GM21576 (cell line): ENCODE results near the gene TDRD9.
"Not testable (repeated sequence)": the region's sequence is repeated elsewhere in the genome, so short reads cannot be mapped to it uniquely, and the experiment has no call there.

Source experiments
- ATAC-seq: cut with Tn5 transposase; IDR thresholded peaks from one replicate; pipeline ENCODE4 v1.9.1; 2021; ENCODE audit warnings: mild to moderate bottlenecking, moderate library complexity; ENCODE audit not compliant: unreplicated experiment

TDRD9 gene, protein sequence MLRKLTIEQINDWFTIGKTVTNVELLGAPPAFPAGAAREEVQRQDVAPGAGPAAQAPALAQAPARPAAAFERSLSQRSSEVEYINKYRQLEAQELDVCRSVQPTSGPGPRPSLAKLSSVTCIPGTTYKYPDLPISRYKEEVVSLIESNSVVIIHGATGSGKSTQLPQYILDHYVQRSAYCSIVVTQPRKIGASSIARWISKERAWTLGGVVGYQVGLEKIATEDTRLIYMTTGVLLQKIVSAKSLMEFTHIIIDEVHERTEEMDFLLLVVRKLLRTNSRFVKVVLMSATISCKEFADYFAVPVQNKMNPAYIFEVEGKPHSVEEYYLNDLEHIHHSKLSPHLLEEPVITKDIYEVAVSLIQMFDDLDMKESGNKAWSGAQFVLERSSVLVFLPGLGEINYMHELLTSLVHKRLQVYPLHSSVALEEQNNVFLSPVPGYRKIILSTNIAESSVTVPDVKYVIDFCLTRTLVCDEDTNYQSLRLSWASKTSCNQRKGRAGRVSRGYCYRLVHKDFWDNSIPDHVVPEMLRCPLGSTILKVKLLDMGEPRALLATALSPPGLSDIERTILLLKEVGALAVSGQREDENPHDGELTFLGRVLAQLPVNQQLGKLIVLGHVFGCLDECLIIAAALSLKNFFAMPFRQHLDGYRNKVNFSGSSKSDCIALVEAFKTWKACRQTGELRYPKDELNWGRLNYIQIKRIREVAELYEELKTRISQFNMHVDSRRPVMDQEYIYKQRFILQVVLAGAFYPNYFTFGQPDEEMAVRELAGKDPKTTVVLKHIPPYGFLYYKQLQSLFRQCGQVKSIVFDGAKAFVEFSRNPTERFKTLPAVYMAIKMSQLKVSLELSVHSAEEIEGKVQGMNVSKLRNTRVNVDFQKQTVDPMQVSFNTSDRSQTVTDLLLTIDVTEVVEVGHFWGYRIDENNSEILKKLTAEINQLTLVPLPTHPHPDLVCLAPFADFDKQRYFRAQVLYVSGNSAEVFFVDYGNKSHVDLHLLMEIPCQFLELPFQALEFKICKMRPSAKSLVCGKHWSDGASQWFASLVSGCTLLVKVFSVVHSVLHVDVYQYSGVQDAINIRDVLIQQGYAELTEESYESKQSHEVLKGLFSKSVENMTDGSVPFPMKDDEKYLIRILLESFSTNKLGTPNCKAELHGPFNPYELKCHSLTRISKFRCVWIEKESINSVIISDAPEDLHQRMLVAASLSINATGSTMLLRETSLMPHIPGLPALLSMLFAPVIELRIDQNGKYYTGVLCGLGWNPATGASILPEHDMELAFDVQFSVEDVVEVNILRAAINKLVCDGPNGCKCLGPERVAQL (N-terminal part only)

DNA sequence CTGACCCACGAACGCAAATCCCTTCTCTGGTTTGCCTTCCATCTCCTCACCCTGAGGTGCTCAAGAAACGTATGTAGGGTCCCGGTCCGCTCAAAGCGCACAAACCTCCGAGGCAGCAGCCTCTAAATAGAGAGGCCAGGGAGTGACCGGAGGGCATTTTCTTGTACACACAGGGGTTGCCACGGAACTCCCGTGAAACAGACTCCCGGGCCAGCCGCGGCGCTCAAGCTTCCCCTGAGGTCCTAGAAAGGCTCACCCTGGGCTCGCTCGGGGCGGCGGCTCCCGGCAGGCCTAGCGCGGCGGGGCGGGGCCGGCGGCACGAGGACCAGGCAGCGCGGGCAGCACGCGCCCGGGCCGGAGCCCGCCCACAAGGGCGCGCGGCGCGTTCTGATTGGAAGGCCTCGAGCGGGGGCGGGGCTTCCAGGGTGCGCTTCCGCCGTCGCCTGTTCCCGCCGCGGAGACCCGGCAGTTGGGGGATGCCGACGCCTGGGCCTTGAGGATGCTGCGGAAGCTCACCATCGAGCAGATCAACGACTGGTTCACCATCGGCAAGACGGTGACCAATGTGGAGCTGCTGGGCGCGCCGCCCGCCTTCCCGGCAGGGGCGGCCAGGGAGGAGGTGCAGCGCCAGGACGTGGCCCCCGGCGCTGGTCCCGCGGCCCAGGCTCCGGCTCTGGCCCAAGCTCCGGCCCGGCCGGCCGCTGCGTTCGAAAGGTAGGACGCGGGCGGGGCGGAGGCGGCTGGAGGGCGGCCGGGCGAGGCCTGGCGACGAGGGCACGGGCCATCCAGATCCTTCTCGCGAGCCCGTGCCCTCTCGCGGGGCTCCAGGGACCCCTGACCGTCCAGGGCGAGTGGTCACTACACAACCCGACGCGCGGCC is at the start of gene TDRD9:
TSS of gene TDRD9 (plus strand) at position 446 of the 880 bp plus-strand sequence. CDS start at position 500, 54 bp downstream.
- ATAC-seq: no peak

DNA sequence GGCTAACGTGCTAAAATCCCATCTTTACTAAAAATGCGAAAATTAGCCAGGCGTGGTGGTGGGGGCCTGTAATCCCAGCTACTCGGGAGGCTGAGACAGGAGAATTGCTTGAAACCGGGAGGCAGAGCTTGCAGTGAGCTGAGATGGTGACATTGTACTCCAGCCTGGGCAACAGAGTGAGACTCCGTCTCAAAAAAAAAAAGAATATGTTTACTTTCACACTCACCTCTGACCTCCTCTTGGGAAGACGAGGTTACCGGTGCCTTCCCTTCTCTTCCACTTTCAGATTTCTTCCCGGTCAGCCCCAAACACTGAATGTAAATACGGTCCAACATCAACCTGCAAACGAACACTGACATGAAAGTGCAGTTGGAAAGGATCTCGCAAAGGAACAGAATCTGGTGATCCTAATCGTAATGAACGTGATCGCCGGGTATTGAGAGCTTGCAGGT is 49.1 kb upstream of the TDRD9 start:
- ATAC-seq: no peak

DNA sequence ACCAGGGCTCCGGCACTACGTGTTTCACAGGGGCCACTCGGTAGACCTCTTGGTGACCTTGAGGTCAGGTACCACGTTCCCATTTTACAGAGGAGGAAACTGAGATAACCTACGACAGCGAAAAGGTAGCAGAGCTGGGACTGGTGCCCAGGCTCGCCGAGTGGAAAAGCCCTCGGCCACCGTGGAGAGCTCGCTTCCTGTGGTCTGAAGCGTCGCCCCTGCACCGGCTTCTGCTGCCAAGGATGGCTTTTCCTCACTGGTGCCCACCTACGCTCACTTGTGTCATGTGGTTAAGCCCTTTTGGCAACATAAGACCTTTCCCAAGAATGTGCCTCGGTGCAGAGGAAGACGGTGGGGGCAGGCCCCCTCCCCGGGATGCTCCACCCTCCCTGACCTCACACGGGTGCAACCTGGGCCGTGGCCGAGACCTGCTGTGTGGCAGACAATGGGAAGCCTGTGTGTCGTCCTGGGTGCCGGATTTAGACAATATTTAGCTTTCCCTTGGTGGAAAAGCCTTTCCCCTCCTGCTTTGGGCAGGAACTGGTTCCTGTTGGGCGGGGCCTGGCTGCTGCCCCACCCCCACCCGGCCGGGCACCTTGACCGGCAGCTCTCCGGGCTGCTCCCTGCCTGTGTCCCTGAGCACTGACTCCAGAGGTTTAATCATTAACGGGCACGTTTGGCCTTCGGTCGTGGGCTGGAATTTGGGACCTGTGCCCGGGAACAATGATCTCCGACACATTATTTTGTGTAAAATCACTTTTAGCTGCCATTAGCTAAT is 48.5 kb upstream of the TDRD9 start:
- ATAC-seq: no peak

DNA sequence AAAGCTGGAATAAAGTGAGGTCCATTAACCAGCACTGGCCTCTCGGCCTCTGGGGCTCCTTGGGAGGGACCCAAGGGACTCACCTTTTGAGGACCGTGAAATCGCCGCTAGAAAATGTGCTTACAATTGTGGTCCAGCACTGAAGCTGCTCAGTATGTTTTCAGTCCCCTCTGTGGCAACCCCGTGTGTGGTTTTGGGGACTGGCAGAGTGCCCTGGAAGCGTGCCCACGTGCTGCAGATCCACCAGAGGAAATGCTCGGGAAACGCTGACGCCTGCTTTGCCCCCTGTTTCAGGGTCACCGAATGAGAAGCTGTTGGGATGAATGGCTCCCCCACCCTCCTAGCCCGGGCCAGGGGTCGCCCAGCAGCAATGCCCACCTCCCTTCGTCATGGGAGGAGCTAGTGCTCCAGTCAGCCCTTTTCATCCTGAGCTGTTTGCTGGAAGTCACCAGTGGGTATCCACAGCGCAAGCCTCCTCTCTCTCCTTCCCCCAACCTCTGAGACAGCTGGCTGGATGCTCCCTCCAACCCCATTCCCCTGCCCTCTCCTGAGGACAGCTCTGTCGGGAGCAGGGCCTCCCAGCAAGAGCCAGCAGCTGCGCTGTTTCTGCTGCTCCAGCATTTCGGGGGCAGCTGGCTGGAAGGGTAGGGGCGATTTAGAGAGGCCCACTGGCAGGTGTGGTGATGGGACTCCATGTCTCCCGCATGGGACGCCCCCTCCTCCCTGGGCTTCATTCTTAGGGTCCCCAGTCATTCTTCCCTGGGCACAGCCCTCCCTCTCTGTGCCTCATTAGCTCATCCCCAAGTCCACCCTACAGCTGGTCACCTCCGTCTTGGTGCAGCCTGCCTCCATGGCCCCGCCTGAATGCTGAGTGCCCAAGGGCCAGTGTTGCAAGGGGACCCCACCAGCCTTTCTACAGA is 47.6 kb upstream of the TDRD9 start:
- no peak for ATAC-seq

DNA sequence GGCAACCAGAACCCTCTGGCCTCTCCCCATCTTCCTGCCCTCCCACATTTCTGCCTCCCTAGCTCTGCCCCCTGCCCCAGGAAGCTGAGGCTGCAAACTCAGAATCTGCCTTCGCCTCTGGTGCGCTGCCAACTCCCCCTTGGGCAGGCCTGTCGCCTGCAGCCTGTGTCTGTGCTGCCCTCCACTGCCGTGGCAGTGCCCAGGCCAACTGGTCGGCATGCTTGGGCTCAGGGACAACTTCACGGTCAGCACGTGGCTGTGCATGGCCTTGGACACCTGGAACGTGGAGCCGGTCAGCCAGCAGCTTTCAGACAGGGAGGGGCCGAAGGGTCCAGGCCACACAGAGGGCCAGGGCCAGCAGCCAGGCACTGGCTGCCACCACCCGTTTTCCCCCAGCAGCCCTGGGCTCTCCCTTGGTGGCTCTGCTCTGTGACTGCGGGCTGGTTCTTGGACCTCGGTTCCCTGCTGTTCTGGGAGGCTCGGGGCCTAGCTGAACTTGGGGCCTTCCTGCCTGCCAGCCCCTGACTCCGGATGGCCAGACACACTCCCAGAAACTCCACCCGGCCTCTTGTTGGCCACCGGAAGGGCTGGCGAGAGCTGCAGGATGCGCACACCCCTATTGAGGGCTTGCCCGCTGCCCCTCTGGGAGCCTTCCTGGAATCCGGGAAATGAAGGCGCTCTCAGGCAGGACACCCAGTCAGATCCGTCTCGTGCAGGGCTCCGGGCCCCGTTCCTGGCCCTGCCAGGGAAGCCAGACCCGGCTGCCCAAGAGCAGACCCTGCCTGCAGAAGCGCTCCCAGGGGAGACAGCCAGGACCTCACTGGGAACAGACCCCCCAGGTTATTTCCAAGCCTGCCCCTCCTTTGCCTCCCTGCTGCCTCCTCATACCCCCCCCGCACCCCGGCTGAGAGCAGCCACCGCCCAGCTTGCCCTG is 46.7 kb upstream of the TDRD9 start:
- no peak for ATAC-seq

DNA sequence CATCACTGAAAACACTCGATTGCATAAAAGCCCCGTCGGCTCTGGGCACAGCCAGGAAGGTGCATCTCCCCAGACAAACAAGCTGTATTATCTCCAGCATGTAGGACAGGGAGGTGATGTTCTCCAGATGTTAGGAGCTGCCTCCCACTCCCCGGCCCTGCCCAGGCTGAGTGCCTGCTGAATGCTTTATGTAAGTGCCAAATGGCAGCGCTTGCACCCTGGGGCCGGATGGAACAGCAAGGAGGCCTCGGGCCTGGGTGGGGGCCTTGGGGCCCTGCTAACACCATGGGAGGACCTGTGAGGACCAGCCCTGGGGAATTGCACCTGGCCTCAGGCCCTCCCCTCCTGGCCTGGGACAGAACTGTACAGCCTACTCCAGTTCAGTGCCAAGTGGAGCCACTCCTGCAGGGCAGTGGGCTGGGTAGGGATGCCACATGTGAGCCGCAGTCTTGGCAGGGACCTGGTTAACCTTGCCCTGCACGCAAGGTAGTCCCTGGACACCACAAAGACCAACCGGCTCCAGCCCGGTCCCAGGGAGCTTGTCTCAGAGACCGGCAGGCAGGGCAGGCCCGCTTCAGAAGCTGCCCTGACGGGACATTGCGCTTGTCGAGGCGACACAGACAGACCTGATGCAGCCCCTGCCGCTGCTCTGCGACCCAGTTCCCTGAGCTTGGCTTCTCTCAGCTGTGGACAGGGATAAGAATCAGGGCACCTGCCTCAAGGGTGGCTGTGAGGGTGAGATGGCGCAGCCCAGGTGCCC is 45.6 kb upstream of the TDRD9 start:
- ATAC-seq: no peak

DNA sequence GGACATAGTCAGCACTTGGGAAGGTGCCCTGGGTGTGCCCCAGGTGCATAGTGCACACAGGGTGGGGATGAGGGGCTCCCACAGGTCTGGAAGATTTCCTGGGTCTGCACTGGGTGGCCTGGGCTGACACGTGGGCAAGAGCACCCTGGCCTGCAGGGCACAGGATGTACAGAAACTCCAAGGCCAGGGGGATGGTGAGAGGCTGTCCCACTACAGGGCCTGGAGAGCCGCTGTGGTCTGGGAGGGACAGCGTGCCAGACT is 45.1 kb upstream of the TDRD9 start:
- no peak for ATAC-seq

DNA sequence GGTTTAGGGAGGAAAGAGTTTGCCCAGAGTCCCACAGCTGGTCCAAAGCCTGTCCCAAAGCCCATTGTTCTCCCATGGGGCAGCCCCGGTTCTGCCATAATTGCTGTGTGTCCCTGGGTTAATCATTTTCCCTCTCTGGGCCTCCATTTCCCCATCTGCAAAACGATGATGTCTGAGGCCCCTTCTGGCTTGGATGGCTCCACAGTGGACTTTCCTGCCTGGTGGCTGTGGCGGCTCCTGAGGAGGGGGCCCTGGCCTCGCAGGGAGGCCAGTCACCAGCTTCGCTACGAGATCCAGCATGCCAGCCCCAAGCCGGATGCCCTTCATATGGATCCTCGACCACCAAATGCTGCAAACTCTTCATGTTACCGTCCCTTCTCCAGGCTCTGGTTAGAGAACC is 43.4 kb upstream of the TDRD9 start:
- no peak for ATAC-seq

DNA sequence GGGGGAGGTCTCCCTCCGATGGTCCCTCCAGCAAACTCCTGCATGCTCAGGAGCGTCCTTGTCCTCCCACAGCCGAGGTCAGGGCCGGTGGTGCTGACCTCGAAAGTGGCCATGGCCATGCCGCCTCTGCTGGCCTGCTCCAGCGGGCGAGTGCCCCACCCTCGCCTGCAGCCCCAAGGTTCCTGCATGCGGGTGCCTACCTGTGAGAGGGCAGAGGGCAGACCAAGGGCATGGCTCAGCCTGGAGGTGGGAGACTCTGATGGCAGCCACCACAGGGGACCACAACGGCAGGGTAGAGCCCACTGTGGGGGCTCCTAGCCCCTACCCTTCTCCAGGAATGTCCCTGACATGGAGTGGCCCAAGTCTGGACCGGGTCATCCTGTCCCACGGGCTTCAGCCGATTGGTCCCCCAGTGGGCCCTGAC is 42.7 kb upstream of the TDRD9 start:
- ATAC-seq: no peak

DNA sequence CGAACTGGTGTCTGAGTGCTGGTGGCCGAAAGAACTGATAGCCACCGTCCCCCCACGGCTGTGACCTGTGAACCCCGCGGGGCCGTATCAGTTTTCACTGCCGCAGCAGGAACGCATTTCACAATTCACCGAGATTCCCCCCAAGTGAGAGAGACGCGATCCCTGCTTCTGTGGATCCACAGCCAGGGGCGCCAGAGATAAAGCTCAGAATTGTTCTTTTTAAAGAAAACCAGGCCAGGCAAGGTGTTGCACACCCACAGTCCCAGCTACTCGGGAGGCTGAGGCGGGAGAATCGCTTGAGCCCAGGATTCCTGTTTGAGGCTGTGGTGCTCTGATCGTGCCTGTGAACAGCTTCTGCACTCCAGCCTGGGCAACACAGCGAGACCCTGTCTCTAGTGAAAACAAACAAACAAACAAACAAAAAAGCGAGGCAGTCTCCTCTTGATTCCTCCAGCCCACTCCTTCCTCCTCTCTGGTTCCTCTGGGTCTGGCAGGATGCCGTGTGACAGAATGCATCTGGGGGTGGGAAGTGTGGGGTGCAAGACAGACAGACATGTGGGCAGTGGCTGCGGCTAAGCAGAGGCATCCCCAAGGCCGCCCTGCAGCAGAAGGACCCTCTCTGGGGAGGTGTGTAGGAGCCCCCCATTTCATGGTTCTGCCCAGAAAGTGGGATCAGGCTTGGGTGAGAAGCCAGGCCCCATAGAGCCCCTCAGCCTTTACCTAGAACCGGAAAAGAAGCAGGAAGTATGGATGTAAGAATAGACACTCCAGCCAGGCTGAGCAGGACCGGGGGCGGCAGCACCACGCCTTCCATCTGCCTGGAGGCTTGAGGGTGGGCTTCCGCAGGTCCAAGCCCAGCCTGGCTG is 41.7 kb upstream of the TDRD9 start:
- no peak for ATAC-seq

DNA sequence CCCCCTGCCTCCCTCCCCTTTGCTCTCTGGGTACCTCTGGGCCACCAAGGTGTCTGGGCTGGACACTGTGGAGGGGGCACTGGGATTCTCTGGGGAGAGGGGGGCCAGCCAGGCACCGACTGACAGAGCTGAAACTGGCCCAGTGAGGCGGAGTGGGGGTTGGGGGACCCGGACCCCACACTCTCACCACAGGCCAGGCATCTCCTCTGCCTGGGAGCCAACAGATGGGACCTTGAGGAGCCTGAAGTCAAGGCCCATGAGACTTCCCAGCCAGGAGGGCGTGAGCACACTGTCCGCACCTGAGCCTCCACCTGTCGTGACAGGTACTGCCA is 41.1 kb upstream of the TDRD9 start:
- ATAC-seq: no peak

DNA sequence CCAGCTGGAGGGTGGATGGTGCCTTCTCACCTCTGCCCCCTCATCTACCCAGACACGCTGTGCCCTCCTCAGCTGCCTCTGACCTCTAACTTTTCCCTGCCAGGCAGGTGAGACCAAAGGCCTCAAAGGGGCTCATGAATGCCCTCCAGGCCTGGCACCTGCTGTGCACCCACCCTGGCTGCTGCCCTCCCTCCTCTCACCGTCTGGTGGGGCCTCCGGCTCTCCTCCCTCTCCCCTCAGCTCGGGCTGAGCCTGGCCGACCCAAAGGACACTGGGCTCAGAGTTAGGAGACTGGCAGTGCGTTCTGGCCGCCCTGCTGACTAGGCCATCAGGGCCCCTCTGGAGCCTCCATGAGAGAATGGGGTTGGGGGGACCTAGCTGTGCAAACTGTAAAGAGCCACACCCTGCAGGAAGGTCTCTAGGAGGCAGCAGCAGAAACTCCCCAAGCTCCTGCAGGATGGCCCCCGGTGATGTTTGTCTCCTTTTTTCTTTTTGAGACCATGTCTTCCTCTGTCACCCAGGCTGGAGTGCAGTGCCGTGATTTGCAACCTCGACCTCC is 40.6 kb upstream of the TDRD9 start:
- ATAC-seq: no peak

DNA sequence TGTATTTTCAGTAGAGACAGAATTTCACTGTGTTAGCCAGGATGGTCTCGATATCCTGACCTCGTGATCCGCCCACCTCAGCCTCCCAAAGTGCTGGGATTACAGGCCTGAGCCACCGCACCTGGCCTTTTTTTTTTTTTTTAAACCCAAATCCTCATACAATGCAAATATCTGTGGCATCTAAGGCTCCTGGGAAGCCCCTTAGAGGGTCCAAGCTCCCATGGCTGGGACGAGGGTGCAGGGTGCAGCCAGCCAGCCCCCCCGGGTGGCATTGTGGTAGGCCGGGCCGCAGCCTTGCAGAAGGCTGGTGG is 39.3 kb upstream of the TDRD9 start:
- ATAC-seq: not testable (repeated sequence)

DNA sequence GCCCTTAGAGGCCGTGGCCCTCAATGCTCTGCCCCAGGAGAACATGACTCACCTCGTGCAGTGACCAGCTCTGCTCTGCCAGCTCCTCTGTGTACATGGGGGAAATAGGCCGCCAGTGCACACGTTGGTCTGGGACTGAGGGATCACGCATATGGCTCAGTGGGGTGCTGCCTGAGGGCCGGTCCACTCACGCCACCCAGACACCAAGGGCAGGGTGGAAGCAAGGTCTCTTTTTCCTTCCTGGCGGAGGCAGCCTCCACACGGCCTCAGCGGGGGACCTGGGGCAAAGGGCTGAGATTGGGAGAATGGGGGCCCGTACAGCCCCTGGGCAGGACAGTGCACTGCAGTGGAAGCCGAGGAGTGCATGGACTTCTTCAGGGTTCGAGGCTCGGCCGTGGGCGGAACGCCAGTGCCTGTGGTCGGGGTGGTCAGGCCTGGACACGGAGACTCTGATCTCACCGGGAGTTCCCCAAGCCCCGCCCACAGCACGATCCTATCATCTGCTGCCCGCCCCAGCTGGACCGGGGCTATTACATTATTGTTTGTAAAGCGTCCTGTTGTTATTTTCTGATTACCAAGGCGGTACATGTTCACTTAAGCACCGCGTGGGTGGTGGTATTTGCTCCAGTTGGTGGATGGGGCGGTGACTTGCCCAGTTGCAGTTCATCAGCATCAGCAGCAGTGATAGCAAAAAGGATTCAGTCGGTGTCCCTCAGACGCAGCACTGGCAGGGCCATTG is 38.8 kb upstream of the TDRD9 start:
- no peak for ATAC-seq

DNA sequence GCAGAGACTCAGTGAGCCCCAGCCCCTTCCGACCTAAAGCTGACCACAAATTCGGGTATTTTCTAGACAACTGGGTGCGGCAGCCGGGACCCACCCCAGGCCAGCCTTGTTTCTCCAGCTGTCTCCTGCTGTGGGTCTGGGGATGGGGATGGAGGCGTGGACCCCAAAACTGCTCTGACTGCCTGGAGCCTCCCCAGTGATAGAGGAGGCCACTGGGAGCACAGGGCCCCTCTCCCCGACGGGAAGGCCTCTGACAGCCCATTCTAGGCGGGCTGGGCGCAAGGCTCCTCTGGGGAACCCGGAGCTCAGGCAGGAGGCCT is 38.2 kb upstream of the TDRD9 start:
- no peak for ATAC-seq
